Measurements from ENCODE around the gene ZSWIM1.
"Not testable (repeated sequence)": the region's sequence is repeated elsewhere in the genome, so short reads cannot be mapped to it uniquely, and the experiment has no call there.

Gene ZSWIM1

DNA sequence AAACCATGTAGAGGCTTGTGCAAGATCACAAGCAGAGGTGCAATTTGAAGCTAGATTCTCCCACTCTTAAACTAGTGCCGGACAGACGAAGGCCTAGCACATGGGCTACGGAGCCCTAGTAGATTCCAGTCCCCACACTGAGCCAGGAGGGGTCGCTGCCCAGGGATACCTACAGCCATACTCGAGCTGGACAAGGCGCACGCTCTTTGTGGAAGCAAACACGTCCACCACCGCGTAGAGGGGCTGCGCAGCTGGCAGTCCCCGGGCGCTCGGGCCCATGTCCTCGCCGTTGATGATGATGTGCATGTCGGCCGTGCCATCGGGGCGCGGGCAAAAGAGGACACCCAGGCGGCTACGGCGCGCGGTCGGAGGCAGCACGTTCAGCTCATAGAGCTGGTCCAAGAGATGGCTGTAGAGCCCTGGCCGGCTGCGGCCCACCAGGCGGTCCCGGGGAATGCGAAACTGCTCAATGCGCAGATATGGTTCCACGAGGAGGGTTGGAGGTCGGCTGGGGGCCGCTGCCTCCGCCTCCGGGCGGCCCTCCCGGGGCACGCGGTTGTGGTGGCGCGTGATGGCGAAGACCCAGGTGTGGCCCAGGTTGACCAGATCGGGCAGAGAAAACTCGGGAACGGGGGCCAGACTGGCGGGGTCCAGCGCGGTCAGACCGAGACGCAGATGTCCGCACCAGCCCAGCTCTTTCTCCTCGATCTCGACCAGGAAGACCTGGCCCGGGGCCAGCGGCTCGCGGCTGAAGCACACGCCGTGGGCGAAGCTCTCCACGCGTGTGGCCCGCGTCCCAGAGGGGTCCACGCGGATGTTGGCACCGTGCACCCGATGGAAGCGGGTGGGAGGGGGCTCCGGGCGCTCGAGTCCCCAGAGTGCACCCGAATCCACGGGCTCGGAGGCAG is 9.3 kb downstream of the ZSWIM1 start:
- DNase-seq (ENCODE audit: low spot score) = no peak

DNA sequence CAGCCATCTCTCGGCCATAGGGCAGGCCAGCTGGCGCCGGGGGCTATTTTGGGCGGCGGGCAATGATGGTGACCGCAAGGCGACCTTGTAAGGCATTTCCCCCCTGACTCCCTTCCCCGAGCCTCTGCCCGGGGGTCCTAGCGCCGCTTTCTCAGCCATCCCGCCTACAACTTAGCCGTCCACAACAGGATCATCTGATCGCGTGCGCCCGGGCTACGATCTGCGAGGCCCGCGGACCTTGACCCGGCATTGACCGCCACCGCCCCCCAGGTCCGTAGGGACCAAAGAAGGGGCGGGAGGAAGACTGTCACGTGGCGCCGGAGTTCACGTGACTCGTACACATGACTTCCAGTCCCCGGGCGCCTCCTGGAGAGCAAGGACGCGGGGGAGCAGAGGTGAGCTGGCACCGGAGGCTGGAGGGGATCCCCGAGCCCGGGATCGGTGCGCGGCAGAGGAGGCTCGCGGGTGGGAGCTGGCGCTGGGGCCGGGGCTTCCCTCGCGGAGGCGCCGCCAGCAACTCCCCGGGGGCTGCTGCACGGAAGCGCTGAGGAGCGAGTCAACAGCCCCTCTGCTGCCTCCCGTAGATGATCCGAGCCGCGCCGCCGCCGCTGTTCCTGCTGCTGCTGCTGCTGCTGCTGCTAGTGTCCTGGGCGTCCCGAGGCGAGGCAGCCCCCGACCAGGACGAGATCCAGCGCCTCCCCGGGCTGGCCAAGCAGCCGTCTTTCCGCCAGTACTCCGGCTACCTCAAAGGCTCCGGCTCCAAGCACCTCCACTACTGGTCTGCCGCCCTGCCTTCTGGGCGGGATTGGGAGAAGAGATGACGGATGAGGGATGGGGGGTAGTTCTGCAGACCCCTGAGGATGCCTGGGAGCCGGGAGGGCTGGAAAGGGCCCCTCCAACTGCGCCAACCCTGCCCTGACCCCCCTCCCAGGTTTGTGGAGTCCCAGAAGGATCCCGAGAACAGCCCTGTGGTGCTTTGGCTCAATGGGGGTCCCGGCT is 10.3 kb downstream of the ZSWIM1 start, which contains the start of the genes CTSA and NEURL2:
Gene CTSA (plus strand): TSS at position 351 of the 999 bp plus-strand sequence. CDS start 234 bp downstream, at position 585.
Gene NEURL2 (minus strand): TSS at position 224 of the 999 bp plus-strand sequence. CDS start 217 bp downstream, at position 7.
- peak; percentile 90 for DNase-seq (ENCODE audit: low spot score)

DNA sequence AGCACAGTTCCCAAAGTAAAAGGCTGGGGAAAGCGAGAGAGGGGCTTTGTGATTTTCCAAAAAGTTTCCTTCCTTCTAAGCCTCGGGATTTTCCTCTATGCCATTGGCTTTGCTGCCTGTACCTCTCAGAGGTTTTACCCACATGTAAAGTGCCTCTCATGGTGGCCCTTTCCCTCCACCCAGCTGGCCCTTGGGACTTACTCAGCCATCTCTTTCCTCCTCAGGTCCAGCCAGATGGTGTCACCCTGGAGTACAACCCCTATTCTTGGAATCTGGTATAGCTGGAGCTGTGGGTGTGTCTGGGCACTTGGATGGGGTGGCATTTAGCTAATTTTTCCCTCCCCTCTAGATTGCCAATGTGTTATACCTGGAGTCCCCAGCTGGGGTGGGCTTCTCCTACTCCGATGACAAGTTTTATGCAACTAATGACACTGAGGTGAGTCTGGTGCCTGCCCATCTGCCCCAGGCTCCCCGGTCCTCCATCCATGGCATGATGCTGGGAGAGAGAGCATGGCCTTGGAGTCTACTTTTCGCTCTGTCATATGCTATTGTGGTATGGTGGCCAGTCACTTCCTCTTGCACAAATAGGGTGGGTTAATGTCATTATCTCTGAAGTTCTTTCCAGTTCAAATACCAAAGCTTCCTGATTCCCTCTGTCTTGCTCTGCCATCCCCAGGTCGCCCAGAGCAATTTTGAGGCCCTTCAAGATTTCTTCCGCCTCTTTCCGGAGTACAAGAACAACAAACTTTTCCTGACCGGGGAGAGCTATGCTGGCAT is 11.2 kb downstream of the ZSWIM1 start:
- DNase-seq (ENCODE audit: low spot score) = no peak

DNA sequence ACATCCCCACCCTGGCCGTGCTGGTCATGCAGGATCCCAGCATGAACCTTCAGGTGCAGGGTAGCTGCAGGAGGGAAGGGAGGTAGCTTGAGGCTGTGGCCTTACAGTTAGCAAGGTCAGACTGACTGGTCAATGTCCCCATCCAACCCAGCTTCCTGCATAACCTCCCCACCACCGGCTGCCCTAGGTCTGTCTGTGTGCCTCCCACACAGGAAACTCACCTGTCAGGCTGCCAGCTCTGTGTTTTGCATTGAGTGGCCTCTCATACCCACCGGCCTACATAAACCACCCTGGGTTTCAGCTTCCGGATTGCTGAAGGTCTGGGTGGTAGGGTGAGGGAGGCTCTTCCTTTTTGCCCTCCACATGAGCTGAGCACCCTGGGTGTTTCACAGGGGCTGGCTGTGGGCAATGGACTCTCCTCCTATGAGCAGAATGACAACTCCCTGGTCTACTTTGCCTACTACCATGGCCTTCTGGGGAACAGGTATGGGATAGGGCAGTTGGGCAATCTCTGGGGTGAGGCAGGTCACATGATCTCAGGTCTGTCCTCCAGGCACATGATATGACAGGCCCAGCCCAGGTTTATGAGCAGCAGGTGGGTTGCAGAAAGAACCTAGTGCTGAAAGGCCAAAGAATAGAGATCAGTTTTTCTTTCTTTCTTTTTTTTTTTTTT is 11.9 kb downstream of the ZSWIM1 start:
- no peak for DNase-seq (ENCODE audit: low spot score)

DNA sequence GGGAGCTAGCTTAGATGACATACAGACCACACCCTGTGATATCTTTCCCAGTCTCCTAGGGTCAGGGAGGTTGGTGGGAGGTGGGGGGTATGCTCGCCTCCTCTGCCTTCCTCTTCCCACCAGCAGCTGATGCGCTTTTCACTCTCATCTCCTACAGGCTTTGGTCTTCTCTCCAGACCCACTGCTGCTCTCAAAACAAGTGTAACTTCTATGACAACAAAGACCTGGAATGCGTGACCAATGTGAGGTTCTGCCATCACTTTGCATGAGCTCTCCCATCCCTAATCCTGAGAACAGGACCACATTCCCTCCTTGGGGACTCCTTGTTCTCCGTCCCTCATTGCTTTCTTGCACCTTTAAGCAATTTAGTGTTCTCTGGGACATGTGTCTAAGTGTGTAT is 12.8 kb downstream of the ZSWIM1 start:
- no peak for DNase-seq (ENCODE audit: low spot score)

DNA sequence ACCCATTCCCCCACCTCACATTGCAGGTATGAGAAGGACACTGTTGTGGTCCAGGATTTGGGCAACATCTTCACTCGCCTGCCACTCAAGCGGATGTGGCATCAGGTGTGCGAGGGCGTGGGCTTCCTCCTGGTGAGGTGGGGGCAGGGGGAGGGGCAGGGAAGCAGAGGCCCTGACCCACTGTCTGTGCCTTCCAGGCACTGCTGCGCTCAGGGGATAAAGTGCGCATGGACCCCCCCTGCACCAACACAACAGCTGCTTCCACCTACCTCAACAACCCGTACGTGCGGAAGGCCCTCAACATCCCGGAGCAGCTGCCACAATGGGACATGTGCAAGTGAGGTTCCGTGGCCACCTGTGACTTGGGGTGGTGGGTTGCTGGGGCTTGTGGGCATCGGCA is 13.8 kb downstream of the ZSWIM1 start:
- DNase-seq (ENCODE audit: low spot score) = no peak

DNA sequence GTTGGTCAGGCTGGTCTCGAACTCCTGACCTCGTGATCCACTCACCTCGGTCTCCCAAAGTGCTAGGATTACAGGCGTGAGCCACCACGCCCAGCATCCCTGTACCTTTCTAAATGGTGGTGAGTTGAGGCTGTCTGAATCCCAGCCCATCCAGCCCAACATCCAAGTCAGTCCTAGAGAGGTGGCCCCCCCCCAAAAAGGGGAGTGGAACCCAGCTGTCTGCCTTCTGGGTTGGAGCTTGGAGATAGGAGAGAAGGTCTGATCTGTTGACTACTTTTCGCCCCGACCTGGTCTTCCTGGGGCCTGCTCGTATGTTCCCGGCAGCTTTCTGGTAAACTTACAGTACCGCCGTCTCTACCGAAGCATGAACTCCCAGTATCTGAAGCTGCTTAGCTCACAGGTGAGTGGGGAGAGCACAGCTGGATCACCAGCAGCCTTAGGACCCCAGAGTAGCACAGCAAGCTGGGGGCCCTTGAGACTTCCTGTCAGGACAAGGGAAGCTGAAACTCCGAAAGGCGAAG is 15.7 kb downstream of the ZSWIM1 start:
- DNase-seq (ENCODE audit: low spot score) = no peak

DNA sequence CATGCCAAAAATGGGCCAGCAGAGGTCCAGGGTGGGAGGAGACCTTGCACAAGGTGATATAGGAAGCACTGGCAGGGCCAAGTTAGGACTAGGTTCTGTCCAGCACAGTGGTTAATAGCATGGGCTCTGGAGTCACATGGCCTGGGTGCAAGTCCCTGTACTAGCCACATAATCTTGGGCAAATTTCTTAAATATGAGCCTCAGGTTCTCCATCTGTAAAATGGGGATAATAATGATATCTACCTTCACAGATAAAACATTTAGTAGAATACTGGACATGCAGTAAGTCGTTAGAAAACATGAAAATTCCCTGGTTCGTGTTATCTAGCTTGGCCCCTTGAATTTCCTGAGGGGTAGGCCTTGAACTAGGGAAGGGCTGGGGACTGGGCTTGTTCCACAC is 16.3 kb downstream of the ZSWIM1 start:
- DNase-seq (ENCODE audit: low spot score) = no peak

DNA sequence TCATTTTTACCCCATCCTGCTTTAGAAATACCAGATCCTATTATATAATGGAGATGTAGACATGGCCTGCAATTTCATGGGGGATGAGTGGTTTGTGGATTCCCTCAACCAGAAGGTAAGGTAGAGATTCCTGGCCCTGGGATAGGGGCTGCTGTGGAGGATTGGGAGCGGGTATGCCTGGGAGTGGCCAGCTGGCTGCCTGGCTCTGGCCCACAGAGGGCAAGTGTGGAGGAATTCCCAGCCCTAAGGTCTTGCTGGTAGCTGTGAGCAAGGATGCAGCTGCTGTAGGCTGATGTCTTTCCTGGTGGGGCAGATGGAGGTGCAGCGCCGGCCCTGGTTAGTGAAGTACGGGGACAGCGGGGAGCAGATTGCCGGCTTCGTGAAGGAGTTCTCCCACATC is 16.7 kb downstream of the ZSWIM1 start:
- DNase-seq (ENCODE audit: low spot score) = no peak

DNA sequence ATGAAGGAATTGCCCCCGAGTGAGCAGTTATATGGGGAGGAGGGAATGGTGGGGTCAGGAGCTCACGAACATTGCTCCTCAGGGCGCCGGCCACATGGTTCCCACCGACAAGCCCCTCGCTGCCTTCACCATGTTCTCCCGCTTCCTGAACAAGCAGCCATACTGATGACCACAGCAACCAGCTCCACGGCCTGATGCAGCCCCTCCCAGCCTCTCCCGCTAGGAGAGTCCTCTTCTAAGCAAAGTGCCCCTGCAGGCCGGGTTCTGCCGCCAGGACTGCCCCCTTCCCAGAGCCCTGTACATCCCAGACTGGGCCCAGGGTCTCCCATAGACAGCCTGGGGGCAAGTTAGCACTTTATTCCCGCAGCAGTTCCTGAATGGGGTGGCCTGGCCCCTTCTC is 17.3 kb downstream of the ZSWIM1 start:
- no peak for DNase-seq (ENCODE audit: low spot score)

DNA sequence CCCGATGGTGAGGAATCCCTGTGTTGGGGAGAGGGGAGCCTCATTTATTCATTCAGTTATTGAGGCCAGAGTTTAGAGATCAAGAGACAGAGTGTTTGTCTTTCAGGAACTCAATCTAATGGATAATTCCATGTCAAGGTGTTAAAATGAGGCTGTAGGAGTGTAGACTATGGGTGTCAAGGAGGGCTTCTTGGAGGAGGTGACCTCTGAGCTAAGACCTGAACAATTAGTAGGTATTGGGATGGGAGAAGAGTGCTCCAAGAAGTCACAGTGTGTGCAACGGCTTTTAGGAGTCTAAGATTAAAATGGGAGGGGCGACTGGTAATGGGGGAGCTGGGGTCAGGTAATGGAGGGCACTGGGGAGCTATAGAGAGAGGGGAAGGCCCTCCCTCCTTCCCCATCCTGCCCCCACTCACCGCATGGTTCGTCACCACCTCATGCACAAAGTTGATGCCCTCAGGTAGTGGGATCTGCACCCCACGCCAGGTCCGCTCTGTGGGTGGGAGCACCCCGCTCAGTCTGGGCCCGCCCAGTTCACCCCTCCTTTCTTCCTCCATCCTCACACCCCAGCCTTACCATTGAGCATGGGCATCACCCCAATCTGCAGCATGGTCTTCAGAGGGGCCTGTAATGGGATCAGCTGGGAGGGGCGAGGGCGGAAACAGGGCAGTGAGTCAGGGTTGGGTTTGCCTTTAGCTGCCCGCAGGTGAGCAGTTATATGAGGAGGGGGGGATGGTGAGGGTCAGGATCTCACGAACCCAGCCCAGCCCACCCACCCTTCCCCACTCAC is 18.2 kb downstream of the ZSWIM1 start:
- no peak for DNase-seq (ENCODE audit: low spot score)

DNA sequence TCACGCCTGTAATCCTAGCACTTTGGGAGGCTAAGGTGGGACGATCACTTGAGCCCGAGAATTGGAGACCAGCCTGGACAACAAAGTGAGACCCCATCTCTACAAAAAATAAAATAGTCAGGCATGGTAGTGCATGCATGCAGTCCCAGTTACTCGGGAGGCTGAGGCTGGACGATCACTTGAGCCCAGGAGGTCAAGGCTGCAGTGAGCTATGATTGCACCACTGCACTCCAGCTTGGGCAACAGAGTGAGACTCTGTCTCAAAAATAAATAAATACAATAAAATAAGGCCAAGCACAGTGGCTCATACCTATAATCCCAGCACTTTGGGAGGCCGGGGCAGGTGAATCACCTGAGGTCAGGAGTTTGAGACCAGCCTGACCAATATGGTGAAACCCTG is 20.3 kb downstream of the ZSWIM1 start:
- not testable (repeated sequence) for DNase-seq (ENCODE audit: low spot score)

DNA sequence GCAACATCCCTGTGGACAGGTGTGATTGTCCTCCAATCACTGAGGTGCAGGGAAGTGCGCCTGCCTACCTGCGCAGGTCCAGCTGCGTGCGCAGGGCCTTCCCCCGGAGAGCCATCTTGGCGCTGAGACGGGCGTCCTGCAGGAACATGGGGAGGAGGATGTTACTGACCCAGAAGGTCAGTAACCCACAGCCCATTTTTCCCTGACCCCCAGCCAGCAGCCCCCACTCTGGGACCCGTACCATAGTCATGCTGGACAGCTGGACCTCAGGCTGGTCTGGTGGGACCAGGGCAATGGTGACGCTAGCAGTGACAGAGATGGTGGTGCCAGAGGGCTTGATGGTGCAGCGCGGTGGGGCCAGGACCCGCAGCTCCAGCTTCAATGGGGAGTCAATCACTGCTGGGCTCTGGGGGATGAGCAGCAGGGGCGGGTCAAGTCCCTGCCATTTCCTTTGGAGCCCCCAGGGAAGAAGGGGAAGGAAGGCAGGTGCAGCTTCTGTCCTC is 21.2 kb downstream of the ZSWIM1 start:
- DNase-seq (ENCODE audit: low spot score) = no peak

DNA sequence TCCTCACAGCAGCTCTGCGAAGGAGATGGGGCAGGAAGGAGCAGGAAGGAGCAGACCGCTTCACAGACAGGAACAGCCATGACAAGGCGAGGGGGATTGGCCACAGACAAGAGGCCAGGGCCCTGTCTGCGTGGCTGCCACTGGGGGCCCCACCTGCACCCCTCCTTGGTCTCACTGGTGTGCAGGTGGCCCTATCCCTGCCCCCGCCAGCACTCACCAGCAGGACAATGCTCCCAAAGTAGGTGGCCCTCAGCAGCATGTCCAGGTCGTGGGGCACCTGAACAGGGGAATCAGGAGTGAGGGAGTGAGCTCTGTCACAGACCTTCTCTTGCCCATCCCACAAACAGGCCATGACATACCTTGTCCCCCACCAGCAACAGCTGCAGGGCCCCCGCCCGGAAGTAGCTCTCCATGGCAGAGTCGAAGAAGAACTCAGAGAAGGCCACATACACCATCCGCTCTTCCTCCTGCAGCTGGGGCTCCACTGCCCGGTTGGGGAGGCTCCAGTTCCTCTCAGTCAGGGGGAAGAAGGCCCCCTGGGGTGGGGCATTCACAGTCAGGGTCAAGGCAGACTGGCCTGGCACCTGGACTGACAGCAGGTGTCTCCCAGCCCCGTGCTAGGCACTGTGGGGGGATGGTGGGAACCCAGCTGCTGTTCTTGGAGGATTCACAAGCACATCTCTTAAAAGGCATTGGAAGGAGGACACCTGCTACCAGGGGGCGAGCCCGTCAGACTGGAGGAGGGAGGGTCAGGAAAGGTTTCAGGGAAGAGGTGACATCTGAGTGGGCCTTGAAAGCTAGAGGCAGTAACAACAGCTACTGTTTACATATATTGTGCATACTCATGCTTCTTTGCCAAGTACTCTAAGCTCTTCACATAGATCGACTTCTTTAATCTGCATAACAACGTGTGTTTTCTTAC is 23.8 kb downstream of the ZSWIM1 start:
- DNase-seq (ENCODE audit: low spot score) = no peak

DNA sequence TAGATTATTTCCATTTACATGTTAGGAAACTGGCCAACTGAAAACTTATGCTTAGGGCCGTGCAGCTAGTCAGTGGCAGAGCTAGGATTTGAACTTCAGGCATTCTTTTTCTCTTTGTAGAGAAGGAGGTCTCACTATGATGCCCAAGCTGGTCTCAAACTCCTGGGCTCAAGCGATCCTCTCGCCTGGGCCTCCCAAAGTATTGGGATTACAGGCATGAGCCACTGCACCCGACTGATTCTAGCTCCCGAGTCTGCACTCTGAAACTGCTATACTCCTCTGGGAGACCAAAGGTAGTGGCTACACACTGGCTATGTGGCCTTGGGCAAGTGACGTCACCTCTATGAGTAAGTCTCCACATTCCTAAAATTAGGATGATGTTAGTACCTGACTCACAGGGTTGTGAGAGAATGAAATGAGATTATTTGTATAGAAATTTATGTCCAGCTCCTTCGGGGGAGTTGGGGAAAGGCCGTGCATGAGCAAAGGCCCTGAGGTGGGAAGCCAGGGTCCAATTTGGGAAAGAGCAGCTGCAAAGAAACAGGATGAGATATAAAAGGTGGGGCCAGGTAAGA is 24.6 kb downstream of the ZSWIM1 start:
- no peak for DNase-seq (ENCODE audit: low spot score)

DNA sequence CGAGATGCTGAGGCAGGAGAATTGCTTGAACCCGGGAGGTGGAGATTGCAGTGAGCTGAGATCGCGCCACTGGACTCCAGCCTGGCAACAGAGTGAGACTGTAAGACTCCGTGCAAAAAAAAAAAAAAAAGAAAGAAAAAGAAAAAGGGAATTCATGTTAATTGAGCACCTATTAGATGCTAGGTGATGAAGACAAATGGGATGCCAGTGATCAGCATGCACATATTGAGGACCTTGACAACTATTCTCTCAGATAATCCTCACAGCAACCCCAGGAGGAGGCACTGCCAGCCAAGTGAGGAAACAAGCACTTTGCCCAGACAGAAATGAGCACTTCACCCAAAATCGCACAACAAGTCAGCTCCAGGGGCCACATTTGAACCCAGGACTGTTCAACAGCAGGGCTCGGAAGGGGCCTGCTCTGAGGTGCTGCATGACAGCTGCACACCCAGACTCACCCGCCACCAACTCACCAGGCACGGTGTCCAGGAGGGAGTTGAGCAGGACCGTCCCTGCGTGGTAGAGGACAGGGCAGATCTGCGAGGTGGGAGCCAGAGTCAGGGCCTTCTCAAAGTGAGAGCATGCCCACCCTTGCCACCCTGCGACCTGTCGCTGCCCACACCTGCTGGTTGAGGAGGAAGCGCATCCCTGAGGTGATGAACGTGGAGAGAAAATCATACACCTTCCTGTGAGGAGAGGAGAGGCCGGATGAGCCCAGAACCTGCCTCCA is 26.4 kb downstream of the ZSWIM1 start:
- no peak for DNase-seq (ENCODE audit: low spot score)

DNA sequence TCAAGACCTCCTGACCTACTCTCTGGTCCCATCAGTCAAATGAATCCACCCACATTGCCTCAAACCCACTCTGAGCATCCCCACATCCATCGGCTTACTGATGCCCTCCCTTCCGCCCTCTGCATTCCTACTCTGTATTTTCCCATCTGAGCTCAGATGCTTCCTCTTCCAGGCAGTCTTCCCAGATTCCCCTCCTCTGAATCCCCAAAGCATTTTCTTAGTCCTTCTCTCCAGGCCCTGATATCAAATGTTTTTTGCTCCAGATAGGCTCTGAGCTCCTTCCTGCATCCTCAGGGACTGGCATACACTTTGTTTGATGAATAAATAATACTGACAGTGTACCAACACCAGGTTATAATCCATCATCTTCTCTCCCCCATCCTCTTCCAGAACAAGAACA is 27.1 kb downstream of the ZSWIM1 start:
- DNase-seq (ENCODE audit: low spot score) = no peak

DNA sequence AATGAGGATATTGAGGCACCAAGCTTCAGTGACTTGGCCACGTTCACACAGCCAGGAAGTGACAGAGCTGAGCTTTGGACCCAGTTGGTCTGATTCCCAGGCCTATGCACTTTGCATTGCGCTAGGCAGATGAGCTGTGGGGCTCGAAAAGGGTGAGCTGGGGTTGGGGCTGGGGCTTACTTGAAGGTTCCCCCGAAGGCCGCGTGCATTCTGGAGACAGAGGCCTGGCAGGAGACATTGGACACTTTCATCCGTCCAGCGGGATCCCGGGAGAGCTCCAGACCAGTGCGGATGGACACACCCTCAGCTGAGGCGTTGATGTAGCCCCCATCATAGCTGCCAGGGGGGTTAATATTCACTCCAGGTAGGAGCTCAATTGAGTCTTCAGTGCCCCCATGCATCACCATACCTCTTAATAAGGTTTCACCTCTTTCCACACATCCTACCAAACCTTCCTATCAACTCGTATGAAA is 28.3 kb downstream of the ZSWIM1 start:
- DNase-seq (ENCODE audit: low spot score) = no peak

All from NAMALWA (cell line).